ENCODE measurements around the gene RABGAP1L.

RABGAP1L gene

DNA sequence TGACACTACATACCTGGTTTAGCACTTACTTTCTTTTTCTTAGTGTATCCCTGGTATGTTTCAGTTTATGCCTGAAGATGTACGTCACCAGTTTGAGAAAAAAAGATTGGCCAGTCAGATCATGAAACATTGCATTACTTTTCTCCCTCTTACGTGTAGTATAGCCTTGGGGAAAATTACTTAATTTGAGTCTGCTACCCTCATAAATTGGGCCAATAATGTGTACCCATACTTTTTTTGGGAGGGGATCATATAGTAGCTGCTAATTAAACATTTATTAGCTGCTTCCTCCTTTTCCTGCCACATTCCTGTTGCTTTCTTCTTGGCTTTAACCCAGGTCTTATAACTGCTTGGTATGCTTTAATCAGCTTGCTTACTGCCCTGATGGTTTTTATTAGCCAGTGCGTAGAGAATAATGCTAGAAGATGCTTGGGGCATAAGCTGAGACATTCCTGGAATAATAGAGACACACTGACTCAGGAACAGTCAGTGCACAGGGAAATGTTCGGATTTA, 32.1 kb downstream of the RABGAP1L start:
- Histone ChIP-seq H2AFZ (no peak overlapping the region), H3K4me2 (ENCODE audit: low read length) (no peak overlapping the region), H3K4me3 (ENCODE audit: low read depth, low read length) (no peak overlapping the region), H3K36me3 (ENCODE audit: control insufficient read depth, insufficient read depth, low read length) (no peaks in the 10 kb centered on the region), H3K9me3 (ENCODE audit: control insufficient read depth, low read length) (no peaks in the 10 kb centered on the region), H3K27me3 (ENCODE audit: control insufficient read depth, insufficient read depth, low read length) (no peaks in the 10 kb centered on the region), H3K9ac (no peak overlapping the region), H3K4me1 (peaks cover 2% of the 10 kb centered on the region), H3K27ac (no peak overlapping the region), H3K79me2 (peaks cover 3% of the 10 kb centered on the region)
- TF ChIP-seq, protein P1, sequence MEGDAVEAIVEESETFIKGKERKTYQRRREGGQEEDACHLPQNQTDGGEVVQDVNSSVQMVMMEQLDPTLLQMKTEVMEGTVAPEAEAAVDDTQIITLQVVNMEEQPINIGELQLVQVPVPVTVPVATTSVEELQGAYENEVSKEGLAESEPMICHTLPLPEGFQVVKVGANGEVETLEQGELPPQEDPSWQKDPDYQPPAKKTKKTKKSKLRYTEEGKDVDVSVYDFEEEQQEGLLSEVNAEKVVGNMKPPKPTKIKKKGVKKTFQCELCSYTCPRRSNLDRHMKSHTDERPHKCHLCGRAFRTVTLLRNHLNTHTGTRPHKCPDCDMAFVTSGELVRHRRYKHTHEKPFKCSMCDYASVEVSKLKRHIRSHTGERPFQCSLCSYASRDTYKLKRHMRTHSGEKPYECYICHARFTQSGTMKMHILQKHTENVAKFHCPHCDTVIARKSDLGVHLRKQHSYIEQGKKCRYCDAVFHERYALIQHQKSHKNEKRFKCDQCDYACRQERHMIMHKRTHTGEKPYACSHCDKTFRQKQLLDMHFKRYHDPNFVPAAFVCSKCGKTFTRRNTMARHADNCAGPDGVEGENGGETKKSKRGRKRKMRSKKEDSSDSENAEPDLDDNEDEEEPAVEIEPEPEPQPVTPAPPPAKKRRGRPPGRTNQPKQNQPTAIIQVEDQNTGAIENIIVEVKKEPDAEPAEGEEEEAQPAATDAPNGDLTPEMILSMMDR (IDR thresholded peaks at IDR 0.05) = no peak

DNA sequence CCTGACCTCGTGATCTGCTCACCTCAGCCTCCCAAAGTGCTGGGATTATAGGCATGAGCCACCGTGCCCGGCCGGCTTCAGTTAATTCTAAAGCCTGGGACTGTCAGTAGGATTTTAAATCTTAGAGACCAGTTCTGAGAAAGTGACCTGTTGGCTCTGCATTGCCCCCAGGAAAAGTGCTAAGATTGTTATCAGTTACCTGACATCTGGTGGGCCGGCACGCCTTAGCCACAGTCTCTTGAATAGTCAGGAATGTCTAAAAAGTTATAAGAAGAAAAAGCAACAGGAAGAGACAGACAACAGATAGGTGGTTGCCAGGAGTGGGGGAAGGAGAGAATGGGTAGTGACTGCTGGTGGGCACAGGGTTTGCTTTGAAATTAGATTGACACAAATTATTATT, 35.1 kb downstream of the RABGAP1L start:
- Histone ChIP-seq H3K4me1 (peaks cover 2% of the 10 kb centered on the region), H3K9ac (no peak overlapping the region), H3K4me3 (ENCODE audit: low read depth, low read length) (no peak overlapping the region), H3K79me2 (no peaks in the 10 kb centered on the region), H3K4me2 (ENCODE audit: low read length) (no peak overlapping the region), H2AFZ (no peak overlapping the region), H3K36me3 (ENCODE audit: control insufficient read depth, insufficient read depth, low read length) (no peaks in the 10 kb centered on the region), H3K27me3 (ENCODE audit: control insufficient read depth, insufficient read depth, low read length) (no peaks in the 10 kb centered on the region), H3K27ac (no peak overlapping the region), H3K9me3 (ENCODE audit: control insufficient read depth, low read length) (no peaks in the 10 kb centered on the region)
- TF ChIP-seq, protein P1 (IDR thresholded peaks at IDR 0.05) = no peak

DNA sequence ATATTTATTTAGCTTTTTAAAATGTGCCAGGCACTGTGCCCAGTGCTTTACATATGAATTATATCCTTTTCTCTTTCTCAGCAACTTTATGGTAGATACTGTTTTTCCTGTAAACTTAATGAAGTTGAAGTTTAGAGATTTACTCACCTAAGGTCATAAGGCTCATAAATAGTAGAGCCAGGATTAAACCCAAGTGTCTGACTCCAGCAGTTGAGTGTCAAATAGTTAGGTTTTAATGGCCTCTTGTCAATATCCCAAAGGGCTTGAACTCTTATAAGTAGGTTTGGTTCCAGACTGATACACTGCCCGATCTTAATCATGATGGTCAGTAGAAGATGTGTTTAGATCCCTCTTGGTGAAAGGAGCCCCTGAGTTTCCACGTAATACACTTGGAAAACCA, 37.8 kb downstream of the RABGAP1L start:
- Histone ChIP-seq H3K9me3 (ENCODE audit: control insufficient read depth, low read length) (no peaks in the 10 kb centered on the region), H3K4me1 (no peaks in the 10 kb centered on the region), H3K27ac (no peak overlapping the region), H3K4me3 (ENCODE audit: low read depth, low read length) (no peak overlapping the region), H3K4me2 (ENCODE audit: low read length) (no peak overlapping the region), H3K36me3 (ENCODE audit: control insufficient read depth, insufficient read depth, low read length) (no peaks in the 10 kb centered on the region), H3K27me3 (ENCODE audit: control insufficient read depth, insufficient read depth, low read length) (no peaks in the 10 kb centered on the region), H3K9ac (no peak overlapping the region), H2AFZ (no peak overlapping the region), H3K79me2 (no peaks in the 10 kb centered on the region)
- TF ChIP-seq, protein P1 (IDR thresholded peaks at IDR 0.05) = no peak

DNA sequence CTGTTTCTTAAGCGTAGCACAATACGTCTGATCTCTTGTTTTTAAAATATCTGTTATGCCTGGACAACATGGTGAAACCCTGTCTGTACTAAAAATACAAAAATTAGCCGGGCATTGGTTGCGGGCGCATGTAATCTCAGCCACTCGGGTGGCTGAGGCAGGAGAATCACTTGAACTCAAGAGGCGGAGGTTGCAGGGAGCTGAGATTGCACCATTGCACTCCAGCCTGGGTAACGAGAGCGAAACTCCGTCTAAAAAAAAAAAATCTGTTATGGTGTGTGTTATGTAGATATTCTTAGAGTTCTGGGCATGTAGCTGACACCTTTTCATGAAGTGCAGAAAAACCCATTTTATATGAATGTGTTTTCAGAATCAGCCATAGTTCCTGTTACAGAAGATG, 38.2 kb downstream of the RABGAP1L start:
- no peak overlapping the region for H3K27ac ChIP-seq
- no peaks in the 10 kb centered on the region for H3K36me3 ChIP-seq (ENCODE audit: control insufficient read depth, insufficient read depth, low read length)
- H3K9me3 ChIP-seq (ENCODE audit: control insufficient read depth, low read length) = no peaks in the 10 kb centered on the region

DNA sequence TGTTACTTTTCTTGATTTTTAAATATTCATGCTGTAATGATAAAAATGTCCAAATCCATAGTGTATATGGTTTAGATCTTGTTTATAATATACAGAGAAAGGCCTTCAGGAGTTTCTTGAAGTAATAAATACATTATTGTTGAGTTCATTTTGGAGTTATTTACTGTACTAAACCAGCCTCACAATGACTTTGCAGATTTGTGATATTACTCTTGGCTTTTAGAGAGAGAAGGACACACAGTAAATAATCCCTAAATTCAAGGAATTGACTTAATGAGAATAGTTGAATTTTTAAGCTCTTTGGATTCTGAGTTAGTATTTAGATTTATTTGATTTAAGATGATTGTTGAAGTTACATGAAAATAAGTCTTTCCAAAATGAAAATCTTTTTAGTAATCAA, 38.9 kb downstream of the RABGAP1L start:
- TF ChIP-seq, protein P1 (IDR thresholded peaks at IDR 0.05) = no peak
- Histone ChIP-seq H3K4me1 (no peaks in the 10 kb centered on the region), H3K9ac (no peak overlapping the region), H3K27me3 (ENCODE audit: control insufficient read depth, insufficient read depth, low read length) (no peaks in the 10 kb centered on the region), H2AFZ (no peak overlapping the region), H3K79me2 (peaks cover 3% of the 10 kb centered on the region), H3K4me3 (ENCODE audit: low read depth, low read length) (no peak overlapping the region), H3K4me2 (ENCODE audit: low read length) (no peak overlapping the region), H3K9me3 (ENCODE audit: control insufficient read depth, low read length) (no peaks in the 10 kb centered on the region), H3K27ac (no peak overlapping the region), H3K36me3 (ENCODE audit: control insufficient read depth, insufficient read depth, low read length) (no peaks in the 10 kb centered on the region)

More for the DNA sequence above, 38.2 kb downstream of the RABGAP1L start:
- Histone ChIP-seq H3K9ac (no peak overlapping the region), H2AFZ (no peak overlapping the region), H3K79me2 (no peaks in the 10 kb centered on the region), H3K4me2 (ENCODE audit: low read length) (no peak overlapping the region), H3K27me3 (ENCODE audit: control insufficient read depth, insufficient read depth, low read length) (no peaks in the 10 kb centered on the region), H3K4me3 (ENCODE audit: low read depth, low read length) (no peak overlapping the region), H3K4me1 (no peaks in the 10 kb centered on the region)
- TF ChIP-seq, protein P1 (IDR thresholded peaks at IDR 0.05) = no peak
